Activated CD4-positive, alpha-beta memory T cell treated with anti-CD3 and anti-CD28 coated beads for 36 hours (primary cell): ENCODE measurements around the gene GPR161. TPM values are rescaled to one million over a fixed set of nuclear protein-coding genes. Genes with fewer than 3 reads are reported as not detected.
"Not testable (repeated sequence)": the region's sequence is repeated elsewhere in the genome, so short reads cannot be mapped to it uniquely, and the experiment has no call there.

Experiments
- CTCF ChIA-PET: fragments of 350-600 bp; sonication (Branson Sonifier 250); formaldehyde crosslinking; loops from one replicate; lab custom pipeline; 2021; ENCODE audit warnings: antibody characterized with exemption, inconsistent platforms; lab: Charles Lee
- POLR2A ChIA-PET: fragments of 350-600 bp; sonication (Branson Sonifier 250); formaldehyde crosslinking; loops from one replicate; lab custom pipeline; 2021; ENCODE audit warnings: antibody characterized with exemption; lab: Charles Lee
- DNase-seq: peaks from one replicate; pipeline ENCODE4 v3.0.0-alpha.2; 2020
- H3K27ac Mint-ChIP-seq: one replicate; pipeline ENCODE4 v1.8.0; 2021; ENCODE audit warnings: mixed read lengths
- H3K27me3 Mint-ChIP-seq: one replicate; pipeline ENCODE4 v1.8.0; 2021; ENCODE audit warnings: mixed read lengths
- H3K36me3 Mint-ChIP-seq: one replicate; pipeline ENCODE4 v1.8.0; 2021; ENCODE audit warnings: mixed read lengths
- H3K4me1 Mint-ChIP-seq: one replicate; pipeline ENCODE4 v1.8.0; 2021; ENCODE audit warnings: low read depth, mixed read lengths
- H3K4me3 Mint-ChIP-seq: one replicate; pipeline ENCODE4 v1.8.0; 2021; ENCODE audit warnings: mild to moderate bottlenecking, mixed read lengths
- H3K9me3 Mint-ChIP-seq: one replicate; pipeline ENCODE4 v1.8.0; 2021; ENCODE audit warnings: mixed read lengths
- intact Hi-C: fragments of 100-400 bp; cut with micrococcal nuclease; formaldehyde crosslinking; loops from one replicate; pipeline ENCODE4 v1.15.1; 2023
- total RNA-seq, 2 experiments: library from RNA; stranded (reverse); gene quantifications; one replicate each; pipeline ENCODE4 v1.2.3, GENCODE V29; 2021

The GPR161 gene
- total RNA-seq, 2 experiments from 2014 or later: 0.88 to 0.97 TPM

GRCh38 chr1:168164771-168165170 lies 28.0 kb upstream of the GPR161 start:
- peaks cover 14% of the 10 kb centered on the region for H3K9me3 Mint-ChIP-seq
- peaks cover 3% of the 10 kb centered on the region for H3K36me3 Mint-ChIP-seq
- intact Hi-C loops: no loop called here
- no peak overlapping the region for H3K4me3 Mint-ChIP-seq
- peaks cover 9% of the 10 kb centered on the region for H3K27me3 Mint-ChIP-seq
- no peaks in the 10 kb centered on the region for H3K4me1 Mint-ChIP-seq
- H3K27ac Mint-ChIP-seq: no peak overlapping the region
- no peak for DNase-seq
- ChIA-PET CTCF (no interaction called here), POLR2A (no interaction called here)

DNA sequence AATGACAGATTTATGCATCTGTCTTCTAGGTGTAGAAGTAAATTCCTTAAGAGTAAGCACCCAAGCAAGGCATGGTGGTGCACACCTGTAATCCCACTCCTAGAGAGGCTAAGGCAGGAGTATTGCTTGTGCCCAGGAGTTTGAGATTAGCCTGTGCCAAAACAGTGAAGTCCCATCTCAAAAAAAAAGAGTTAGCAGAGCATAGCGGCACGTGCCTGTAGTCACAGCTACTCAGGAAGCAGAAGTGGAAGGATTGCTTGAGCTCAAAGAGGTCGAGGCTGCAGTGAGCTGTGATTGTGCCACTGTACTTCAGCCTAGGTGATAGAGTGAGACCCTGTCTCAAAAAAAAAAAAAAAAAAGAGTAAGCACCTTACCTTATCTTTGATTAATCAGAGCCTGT lies 26.9 kb upstream of the GPR161 start:
- DNase-seq: no peak
- Mint-ChIP-seq H3K27me3 (peaks cover 12% of the 10 kb centered on the region), H3K27ac (no peak overlapping the region), H3K9me3 (peaks cover 19% of the 10 kb centered on the region), H3K36me3 (peaks cover 8% of the 10 kb centered on the region), H3K4me3 (no peak overlapping the region), H3K4me1 (no peaks in the 10 kb centered on the region)
- CTCF ChIA-PET: interaction anchor here (0.9 kb wide), 1 partner anchor 18 kb away, joined by 5 read pairs; no protein-coding TSS in a partner anchor
- POLR2A ChIA-PET: no interaction called here
- intact Hi-C loops: no loop called here

DNA sequence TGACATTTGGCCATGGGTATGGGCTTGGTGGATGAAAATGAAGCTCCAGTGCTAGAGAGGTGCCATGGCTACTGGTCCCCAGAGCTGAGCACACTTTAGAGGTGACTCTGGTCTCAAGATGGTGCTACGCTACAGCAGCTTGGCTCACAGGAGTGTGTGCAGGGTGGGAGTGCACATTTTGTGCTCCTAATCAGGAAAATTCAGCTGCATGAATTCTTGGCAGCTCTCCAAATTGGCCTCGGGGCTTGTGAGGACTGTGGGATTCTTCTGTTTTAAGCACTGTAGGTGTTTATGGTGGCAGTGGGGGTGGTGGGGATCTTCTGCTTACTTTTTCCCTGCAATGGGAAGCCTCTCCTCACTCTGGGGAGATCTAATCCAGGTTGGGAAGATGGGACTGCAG lies 24.7 kb upstream of the GPR161 start:
- H3K9me3 Mint-ChIP-seq: peaks cover 36% of the 10 kb centered on the region
- H3K27me3 Mint-ChIP-seq: peaks cover 14% of the 10 kb centered on the region
- ChIA-PET POLR2A (no interaction called here), CTCF (interaction anchor here (1.0 to 1.4 kb wide), 4 partner anchors 10 to 74 kb away, joined by 3 to 4 read pairs (median 3); no protein-coding TSS in a partner anchor)
- no peaks in the 10 kb centered on the region for H3K4me1 Mint-ChIP-seq
- no peak overlapping the region for H3K27ac Mint-ChIP-seq
- H3K4me3 Mint-ChIP-seq: no peak overlapping the region
- intact Hi-C loops: no loop called here
- DNase-seq: no peak
- H3K36me3 Mint-ChIP-seq: peaks cover 12% of the 10 kb centered on the region

DNA sequence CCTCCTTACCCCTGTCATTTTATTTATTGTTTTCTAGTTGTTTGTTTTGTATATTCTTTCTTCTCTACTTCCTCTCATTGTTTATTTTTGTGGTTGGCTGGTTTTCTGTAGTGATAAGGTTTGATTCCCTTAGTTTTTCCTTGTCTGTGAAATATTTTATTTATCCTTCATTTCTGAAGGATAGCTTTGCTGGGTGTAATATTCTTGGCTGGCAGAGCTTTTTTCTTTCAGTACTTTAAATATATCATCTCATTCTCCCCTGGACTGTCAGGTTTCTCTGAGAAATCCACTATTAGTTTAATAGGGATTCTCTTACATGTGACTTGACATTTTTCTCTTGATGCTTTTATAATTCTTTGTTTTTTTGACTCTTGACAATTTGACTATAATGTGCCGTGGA lies 23.2 kb upstream of the GPR161 start:
- Mint-ChIP-seq H3K27me3 (peaks cover 18% of the 10 kb centered on the region), H3K9me3 (peaks cover 36% of the 10 kb centered on the region)
- POLR2A ChIA-PET: no interaction called here

GRCh38 chr1:168159251-168159650 lies 22.5 kb upstream of the GPR161 start:
- intact Hi-C loops: no loop called here
- ChIA-PET POLR2A (no interaction called here), CTCF (interaction anchor here (0.5 to 1.3 kb wide), 3 partner anchors 14 to 620 kb away, joined by 3 to 4 read pairs (median 4); no protein-coding TSS in a partner anchor)
- Mint-ChIP-seq H3K27ac (no peak overlapping the region), H3K9me3 (peaks cover 36% of the 10 kb centered on the region), H3K4me3 (no peak overlapping the region), H3K4me1 (no peaks in the 10 kb centered on the region), H3K36me3 (peaks cover 12% of the 10 kb centered on the region), H3K27me3 (peaks cover 18% of the 10 kb centered on the region)
- no peak for DNase-seq

More for the DNA sequence above, 23.2 kb upstream of the GPR161 start:
- DNase-seq: no peak
- Mint-ChIP-seq H3K36me3 (peaks cover 12% of the 10 kb centered on the region), H3K27ac (no peak overlapping the region), H3K4me3 (no peak overlapping the region), H3K4me1 (no peaks in the 10 kb centered on the region)
- intact Hi-C loops: no loop called here
- CTCF ChIA-PET: interaction anchor here (0.6 to 1.4 kb wide), 4 partner anchors 14 to 119 kb away, joined by 3 to 5 read pairs (median 4); no protein-coding TSS in a partner anchor

DNA sequence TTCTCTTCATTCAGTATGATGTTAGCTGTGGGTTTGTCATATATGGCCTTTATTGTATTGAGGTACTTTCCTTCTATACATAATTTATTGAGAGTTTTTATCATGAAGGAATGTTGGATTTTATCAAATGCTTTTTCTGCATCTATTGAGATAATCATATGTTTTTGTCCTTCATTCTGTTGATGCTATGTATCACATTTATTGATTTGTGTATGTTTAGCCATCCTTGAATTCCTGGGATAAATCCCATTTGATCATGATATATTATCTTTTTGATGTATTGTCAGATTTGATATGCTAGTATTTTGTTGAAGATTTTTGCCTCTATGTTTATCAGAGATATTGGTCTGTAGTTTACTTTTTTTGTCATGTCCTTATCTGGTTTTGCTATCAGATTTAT lies 20.9 kb upstream of the GPR161 start:
- no peak overlapping the region for H3K4me3 Mint-ChIP-seq

DNA sequence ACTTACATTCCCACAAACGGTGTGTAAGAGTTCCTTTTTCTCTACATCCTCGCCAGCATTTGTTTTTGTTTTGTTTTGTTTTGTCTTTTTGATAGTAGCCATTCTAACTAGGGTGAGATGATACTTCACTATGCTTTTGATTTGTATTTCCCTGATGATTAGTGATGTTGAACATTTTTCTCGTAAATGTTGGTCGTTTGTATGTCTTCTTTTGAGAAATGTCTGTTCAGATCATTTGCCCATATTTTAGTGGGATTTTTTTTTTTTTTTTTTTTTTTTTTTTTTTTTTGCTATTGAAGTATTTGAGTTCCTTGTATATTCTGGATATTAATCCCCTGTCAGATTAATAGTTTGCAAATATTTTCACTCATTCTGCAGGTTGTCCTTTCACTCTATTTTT lies 19.2 kb upstream of the GPR161 start:
- H3K27ac Mint-ChIP-seq: no peak overlapping the region
- intact Hi-C loops: no loop called here
- H3K9me3 Mint-ChIP-seq: peaks cover 32% of the 10 kb centered on the region
- DNase-seq: no peak
- ChIA-PET CTCF (no interaction called here), POLR2A (no interaction called here)
- H3K4me1 Mint-ChIP-seq: no peaks in the 10 kb centered on the region
- H3K27me3 Mint-ChIP-seq: peaks cover 13% of the 10 kb centered on the region
- peaks cover 12% of the 10 kb centered on the region for H3K36me3 Mint-ChIP-seq
- no peak overlapping the region for H3K4me3 Mint-ChIP-seq

More for the DNA sequence above, 20.9 kb upstream of the GPR161 start:
- DNase-seq: no peak
- intact Hi-C loops: no loop called here
- no peak overlapping the region for H3K27ac Mint-ChIP-seq
- ChIA-PET POLR2A (no interaction called here), CTCF (no interaction called here)
- peaks cover 12% of the 10 kb centered on the region for H3K36me3 Mint-ChIP-seq
- peaks cover 18% of the 10 kb centered on the region for H3K27me3 Mint-ChIP-seq
- peaks cover 36% of the 10 kb centered on the region for H3K9me3 Mint-ChIP-seq
- no peaks in the 10 kb centered on the region for H3K4me1 Mint-ChIP-seq

DNA sequence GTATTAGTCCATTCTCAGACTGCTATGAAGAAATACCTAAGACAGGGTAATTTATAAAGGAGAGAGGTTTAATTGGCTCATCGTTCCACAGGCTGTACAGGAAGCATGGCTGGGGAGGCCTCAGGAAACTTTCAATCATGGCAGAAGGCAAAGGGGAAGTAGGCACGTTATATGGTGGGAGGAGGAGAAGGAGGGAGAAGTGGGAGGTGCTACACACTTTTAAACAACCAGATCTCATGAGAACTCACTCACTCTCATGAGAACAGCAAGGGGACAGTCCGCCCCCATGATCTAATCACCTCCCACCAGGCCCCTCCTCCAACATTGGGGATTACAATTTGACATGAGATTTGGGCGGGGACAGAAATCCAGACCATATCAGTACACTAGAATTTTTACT lies 18.0 kb upstream of the GPR161 start:
- POLR2A ChIA-PET, CTCF ChIA-PET: not testable (repeated sequence)

DNA sequence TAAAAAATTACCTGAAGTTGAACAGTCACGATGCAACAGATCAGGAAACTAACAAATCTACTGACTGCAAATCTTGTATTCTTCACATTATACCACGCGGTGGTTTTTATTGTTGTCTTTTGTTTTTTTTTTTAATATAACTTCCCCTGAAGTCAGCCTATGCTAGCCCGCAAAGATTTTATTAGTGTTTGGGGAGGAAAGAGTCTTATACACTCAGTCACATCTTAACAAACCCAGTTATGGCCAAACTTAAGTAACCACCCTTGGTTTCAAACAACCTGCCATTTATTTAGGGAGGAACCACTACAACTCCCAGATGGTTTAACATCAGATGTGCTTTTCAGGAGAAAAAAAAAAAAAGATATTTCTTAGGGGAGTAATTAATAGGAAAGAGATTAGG lies 15.2 kb upstream of the GPR161 start:
- no peak overlapping the region for H3K4me3 Mint-ChIP-seq
- H3K9me3 Mint-ChIP-seq: peaks cover 2% of the 10 kb centered on the region
- CTCF ChIA-PET: no interaction called here
- H3K27me3 Mint-ChIP-seq: peaks cover 6% of the 10 kb centered on the region
- H3K4me1 Mint-ChIP-seq: peaks cover 3% of the 10 kb centered on the region
- POLR2A ChIA-PET: no interaction called here
- no peaks in the 10 kb centered on the region for H3K36me3 Mint-ChIP-seq
- H3K27ac Mint-ChIP-seq: no peak overlapping the region
- intact Hi-C loops: no loop called here
- no peak for DNase-seq

More for the DNA sequence above, 18.0 kb upstream of the GPR161 start:
- H3K27ac Mint-ChIP-seq, H3K4me3 Mint-ChIP-seq, DNase-seq, H3K36me3 Mint-ChIP-seq, H3K4me1 Mint-ChIP-seq, intact Hi-C loops: not testable (repeated sequence)
- Mint-ChIP-seq H3K9me3 (peaks cover 22% of the 10 kb centered on the region), H3K27me3 (peaks cover 10% of the 10 kb centered on the region)

DNA sequence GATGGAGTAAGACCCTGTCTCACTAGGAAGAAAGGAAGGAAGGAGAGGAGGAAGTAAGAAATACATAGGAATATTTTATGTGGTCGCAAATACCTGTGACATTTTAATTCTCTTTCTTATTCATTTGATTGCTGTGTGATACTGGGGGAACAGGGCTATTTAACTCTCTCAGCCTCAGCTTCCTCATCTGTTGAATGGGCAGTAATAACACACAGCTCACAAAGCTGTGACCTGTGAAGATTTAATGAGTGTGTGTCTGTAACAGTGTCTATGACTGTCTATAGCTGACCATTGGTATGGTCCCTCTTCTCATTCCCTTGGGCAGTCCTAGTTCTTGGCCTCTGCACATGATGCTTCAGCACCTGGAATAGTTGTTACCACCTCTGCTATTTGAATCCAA lies 13.6 kb upstream of the GPR161 start:
- CTCF ChIA-PET: no interaction called here
- H3K4me3 Mint-ChIP-seq: no peak overlapping the region
- no peaks in the 10 kb centered on the region for H3K9me3 Mint-ChIP-seq
- POLR2A ChIA-PET: no interaction called here
- DNase-seq: no peak
- intact Hi-C loops: no loop called here
- H3K27me3 Mint-ChIP-seq: peaks cover 2% of the 10 kb centered on the region
- H3K27ac Mint-ChIP-seq: no peak overlapping the region
- H3K4me1 Mint-ChIP-seq: peaks cover 9% of the 10 kb centered on the region
- no peaks in the 10 kb centered on the region for H3K36me3 Mint-ChIP-seq

- ChIA-PET POLR2A (no interaction called here), CTCF (interaction anchor here (0.5 kb wide), 1 partner anchor 1269 kb away, joined by 3 read pairs; no protein-coding TSS in a partner anchor)
- peaks cover under 1% of the 10 kb centered on the region for H3K27me3 Mint-ChIP-seq
- H3K36me3 Mint-ChIP-seq: no peaks in the 10 kb centered on the region
- H3K9me3 Mint-ChIP-seq: no peaks in the 10 kb centered on the region
- no peak for DNase-seq
- intact Hi-C loops: no loop called here
- H3K27ac Mint-ChIP-seq: no peak overlapping the region
- H3K4me3 Mint-ChIP-seq: no peak overlapping the region
- peaks cover 12% of the 10 kb centered on the region for H3K4me1 Mint-ChIP-seq
Observed at GRCh38 chr1:168148916-168149315, 12.2 kb upstream of the GPR161 start.

GRCh38 chr1:168146626-168147025 lies 9.9 kb upstream of the GPR161 start:
- no peaks in the 10 kb centered on the region for H3K36me3 Mint-ChIP-seq
- H3K9me3 Mint-ChIP-seq: no peaks in the 10 kb centered on the region
- H3K27ac Mint-ChIP-seq: no peak overlapping the region
- intact Hi-C loops: no loop called here
- H3K27me3 Mint-ChIP-seq: no peaks in the 10 kb centered on the region
- peaks cover 12% of the 10 kb centered on the region for H3K4me1 Mint-ChIP-seq
- no peak overlapping the region for H3K4me3 Mint-ChIP-seq
- CTCF ChIA-PET: interaction anchor here (6.0 kb wide), 1 partner anchor 63 kb away, joined by 46 read pairs; no protein-coding TSS in a partner anchor
- no peak for DNase-seq
- POLR2A ChIA-PET: interaction anchor here (0.5 kb wide), 1 partner anchor 43 kb away, joined by 3 read pairs; no protein-coding TSS in a partner anchor

DNA sequence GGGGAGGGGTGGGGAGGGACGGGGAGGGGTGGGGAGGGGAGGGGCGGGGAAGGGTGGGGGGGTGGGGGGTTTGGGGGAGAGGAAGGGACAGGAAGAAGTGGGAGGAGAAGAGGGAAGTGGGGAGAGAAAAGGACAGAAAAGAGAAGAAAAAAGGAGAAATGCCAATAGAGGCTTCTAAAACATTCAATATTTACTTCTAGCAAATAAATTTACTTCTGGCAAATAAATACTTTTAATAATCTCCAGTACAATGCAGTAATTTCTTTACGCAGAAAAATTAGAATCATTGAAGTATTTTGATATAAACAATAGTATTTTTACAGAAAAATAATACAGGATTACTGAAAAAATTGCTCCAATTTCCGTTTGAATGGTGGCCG lies 9.4 kb upstream of the GPR161 start:
- H3K27ac Mint-ChIP-seq: no peak overlapping the region
- ChIA-PET POLR2A (interaction anchor here (0.5 kb wide), 1 partner anchor 43 kb away, joined by 3 read pairs; no protein-coding TSS in a partner anchor), CTCF (interaction anchor here (0.8 to 6.0 kb wide), 14 partner anchors 9 to 166 kb away, joined by 3 to 46 read pairs (median 4); partner anchors contain the start of gene GPR161)
- DNase-seq: no peak
- peaks cover 12% of the 10 kb centered on the region for H3K4me1 Mint-ChIP-seq
- intact Hi-C loops: no loop called here
- no peaks in the 10 kb centered on the region for H3K9me3 Mint-ChIP-seq
- no peaks in the 10 kb centered on the region for H3K36me3 Mint-ChIP-seq
- H3K4me3 Mint-ChIP-seq: no peak overlapping the region
- no peaks in the 10 kb centered on the region for H3K27me3 Mint-ChIP-seq
